Germinal center (tissue), 1 donor: Measurements from ENCODE around the gene BPIFB2.
"Not testable (repeated sequence)": the region's sequence is repeated elsewhere in the genome, so short reads cannot be mapped to it uniquely, and the experiment has no call there.

ENCODE experiments used
- DNase-seq: peaks from one replicate; pipeline ENCODE4 v3.0.0; 2012; ENCODE audit warnings: mixed read lengths, low spot score

Gene BPIFB2, protein sequence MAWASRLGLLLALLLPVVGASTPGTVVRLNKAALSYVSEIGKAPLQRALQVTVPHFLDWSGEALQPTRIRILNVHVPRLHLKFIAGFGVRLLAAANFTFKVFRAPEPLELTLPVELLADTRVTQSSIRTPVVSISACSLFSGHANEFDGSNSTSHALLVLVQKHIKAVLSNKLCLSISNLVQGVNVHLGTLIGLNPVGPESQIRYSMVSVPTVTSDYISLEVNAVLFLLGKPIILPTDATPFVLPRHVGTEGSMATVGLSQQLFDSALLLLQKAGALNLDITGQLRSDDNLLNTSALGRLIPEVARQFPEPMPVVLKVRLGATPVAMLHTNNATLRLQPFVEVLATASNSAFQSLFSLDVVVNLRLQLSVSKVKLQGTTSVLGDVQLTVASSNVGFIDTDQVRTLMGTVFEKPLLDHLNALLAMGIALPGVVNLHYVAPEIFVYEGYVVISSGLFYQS

DNA sequence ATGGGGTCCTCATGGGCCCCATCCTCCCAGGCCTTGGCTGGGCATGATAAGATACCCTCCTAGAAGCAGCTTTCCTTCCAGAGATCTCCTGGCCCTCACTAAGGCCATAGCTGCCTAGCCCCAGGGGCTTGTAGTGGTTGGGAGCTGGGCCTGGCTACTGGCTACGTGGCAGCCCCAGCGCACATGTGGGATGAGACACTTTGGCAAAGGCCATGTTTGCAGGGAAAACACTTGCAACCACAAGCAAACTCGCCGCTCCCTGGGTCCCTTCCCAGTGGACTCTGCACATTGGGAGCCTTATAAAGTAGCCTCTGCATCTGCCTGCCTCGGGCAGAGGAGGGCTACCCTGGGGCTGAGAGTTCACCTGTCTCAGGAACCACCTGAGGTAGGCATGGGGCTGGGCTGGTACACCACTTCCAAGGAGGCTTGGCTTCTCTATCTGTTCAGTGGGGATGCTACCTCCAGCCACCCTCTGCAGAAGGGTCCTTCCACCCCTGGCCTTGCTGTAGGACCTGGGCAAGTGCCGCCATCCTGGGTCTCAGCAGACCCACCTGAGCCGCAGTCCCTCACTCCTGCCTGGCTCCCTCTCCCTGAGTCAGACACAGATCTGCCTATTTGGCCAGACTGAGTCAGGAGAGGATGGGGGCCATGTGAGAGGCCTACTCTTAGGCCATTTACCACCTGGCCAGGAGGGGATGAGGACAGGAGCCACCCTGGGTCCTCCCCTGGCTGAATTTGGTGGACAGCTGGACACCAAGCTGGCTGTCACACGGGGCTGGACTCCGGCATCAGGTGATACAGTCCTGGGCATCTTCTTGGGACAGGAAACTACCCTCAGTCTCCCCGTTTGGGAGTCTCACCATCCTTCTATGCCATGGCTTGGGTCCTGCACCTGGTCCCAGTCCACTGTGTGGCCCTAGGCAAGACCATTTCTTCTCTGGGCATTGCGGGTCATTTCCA lies at the start of gene BPIFB2:
Gene BPIFB2, plus strand, starts transcription at position 329 of the 960 bp plus-strand sequence. CDS start 871 bp downstream, outside the sequence.
- DNase-seq, result no peak

DNA sequence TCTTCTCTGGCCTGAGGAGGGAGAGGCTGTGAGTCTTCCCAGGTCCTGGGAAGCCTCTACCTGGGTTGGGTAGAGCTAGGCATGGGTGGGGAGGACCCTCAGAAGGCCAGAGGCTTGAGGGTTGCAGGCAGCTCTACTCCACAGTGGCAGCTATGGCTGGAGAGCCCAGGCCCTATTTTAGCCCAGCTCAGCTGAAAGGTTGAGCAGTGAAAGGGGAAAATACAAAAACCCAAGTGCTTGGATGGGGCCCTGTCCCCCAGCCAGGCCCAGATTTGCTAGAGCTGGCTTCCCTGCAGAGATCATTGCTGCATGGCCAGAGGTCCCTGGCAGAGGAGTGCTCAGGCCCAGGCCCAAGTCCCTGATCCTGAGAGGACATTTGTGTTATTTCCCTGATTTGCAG lies 48.9 kb upstream of the BPIFB2 start:
- no peak for DNase-seq

DNA sequence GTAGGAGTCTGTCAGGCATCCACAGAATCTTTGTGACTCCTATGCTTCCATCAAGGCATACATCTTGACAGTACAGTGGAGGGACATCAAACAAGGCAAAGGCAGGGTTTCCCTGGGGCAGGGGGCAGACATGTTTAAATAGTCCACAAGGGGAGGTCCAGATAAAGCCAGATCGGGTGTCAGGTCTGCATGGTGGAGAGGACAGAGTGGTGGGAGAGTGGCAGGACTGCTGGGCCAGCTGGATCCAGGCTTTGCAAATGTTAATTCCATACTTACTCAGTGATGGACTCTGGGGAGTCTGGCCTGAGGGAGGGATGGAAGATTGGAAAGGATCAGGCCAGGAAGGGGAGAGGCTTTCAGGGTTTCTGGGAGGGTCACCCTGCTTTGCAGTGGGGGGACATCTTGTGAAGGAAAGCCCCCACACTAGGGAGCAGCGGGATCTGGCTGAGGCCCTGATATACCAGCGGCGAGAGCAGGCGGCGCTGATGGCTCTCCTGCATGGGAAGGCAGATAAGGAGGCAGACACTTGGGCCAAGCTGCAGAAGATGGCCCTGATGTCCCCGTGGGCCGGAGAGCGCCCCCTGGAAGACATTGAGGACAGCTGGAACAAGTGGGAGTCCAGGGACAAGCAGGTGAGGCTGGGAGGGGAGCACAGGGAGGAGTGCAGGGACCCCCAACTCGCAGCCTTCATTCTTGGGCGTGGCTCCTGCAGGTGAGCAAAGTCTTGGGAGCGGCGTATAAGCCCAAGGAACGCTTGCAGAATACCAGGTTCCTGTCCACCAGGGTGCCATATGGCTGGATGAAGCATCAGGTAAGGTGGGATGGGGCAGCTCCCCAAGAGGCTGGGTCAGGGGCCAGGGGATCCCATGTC lies 47.9 kb upstream of the BPIFB2 start:
- no peak for DNase-seq

DNA sequence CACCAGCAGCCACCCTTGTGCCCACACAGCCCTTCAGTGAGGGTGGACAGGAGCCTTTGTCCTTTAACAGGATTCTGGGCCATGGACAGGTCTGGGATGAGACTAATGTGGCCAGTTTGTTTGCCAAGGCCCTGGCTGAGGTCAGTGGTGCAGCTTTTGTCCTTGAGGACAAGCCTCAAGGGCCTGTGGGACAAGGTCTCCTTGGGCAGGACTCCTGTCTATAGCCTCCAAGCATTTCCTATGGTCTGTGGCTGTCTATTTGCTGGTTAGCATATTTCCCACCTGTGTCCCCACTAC lies 47.3 kb upstream of the BPIFB2 start:
- no peak for DNase-seq

DNA sequence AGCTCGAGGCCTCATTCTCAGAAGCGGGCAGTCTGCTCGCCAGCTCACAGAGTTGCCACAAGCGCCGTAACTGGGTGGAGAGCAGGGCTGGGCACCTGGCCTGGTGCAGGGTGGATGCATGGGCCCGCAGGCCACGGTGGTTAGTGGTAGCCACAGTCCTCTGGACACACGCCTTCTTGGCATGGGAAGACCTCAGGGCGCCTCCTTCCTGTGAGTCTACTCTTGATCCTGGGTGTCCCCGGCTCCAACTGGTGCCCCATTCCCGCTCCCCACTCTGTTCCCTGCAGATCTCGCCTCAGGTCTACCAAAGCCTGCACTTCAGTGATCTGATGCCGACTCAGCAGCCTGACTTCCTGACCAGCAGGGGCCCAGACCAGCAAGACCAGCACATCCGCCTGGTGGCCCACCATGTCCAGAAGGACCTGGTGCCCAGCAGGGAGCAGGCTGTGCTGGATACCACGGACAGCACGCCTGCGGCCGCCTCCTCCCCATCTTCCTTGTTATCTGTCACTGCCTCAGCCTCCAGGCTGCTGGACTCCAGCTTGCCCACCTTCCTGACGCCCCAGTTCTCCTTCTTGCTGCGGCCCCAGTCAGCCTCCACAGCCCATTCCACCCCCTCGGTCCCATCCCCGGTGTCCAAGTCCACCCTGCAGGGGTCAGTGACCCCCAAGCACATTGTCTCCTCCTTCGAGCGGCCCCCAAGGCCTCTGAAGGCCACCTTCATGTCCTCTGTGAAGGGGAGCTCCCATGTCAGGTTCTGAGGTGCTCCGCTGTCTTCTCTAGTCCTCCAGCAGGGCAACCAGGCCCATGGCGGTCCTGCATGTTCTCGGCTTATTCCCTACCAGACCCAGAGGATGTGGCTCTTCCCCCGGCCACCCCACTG lies 46.4 kb upstream of the BPIFB2 start:
- DNase-seq, result no peak

DNA sequence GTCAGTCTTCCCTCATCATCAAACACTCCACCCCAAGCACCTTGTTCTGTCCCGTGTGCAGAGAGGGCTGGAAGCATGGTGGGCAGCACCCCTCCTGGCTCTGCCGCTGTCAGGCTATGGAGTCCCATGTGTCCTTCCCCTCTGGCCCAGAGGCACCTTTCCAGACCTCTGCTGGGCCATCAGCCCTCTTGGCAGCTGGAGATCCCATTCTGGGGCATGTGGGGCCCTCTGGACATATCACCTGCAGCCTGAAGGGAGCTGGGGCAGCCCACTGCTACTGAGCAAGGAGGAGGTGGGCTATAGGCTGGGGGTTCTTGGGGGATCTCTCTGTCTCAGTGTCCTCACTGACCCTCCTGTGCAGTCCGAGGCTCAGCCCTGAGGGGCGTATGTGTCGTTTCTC lies 45.5 kb upstream of the BPIFB2 start:
- DNase-seq, result no peak

DNA sequence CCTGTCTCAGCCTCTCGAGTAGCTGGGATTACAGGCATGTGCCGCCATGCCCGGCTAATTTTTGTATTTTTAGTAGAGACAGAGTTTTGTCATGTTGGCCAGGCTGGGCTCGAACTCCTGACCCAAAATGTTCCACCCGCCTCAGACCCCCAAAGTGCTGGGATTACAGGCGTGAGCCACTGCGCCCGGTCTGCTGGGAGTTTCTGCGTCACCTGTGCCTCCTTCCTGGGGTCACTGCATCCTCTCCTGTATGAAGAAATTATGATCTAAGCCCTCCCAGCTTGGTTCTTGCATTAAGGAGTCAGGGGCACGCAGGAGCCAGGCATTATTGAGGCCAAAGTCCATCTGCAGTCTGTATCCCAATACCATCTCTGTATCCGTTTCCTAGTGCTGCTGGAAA lies 44.9 kb upstream of the BPIFB2 start:
- not testable (repeated sequence) for DNase-seq

DNA sequence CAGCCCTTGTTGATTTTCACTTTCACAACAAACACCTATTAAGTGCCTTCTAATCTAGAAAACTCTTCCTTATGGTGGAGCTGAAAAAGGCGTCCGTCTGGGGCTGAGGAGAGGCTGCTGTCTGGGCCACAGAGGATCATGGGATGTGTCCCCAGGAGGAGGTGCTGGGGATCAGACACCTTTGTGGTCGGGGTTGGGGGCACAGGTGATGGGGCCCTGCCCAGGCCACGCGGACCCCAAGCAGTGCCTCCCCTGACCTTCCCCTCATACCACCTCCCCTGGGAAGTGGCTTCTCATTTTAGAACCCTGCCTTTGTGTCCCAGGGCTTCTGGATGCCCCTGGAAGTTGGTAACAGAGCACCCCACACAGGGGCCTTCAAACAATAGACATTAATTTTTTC lies 44.3 kb upstream of the BPIFB2 start:
- no peak for DNase-seq

DNA sequence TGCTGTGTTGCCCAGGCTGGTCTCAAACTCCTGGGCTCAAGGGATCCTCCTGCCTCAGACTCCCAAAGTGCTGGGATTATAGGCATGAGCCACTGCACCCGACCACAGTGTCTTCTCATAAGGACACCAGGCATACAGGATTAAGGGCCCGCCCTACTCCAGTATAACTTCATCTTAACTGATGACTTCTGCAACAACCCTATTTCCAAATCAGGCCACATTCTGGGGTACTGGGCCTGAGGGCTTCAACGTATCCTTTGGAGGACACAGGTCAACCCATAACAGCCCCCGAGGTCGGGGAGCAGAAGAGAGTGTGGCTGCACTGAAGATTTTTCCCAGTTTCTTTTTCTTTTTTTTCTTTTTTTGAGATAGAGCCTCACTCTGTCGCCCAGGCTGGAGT lies 42.9 kb upstream of the BPIFB2 start:
- DNase-seq, result no peak

DNA sequence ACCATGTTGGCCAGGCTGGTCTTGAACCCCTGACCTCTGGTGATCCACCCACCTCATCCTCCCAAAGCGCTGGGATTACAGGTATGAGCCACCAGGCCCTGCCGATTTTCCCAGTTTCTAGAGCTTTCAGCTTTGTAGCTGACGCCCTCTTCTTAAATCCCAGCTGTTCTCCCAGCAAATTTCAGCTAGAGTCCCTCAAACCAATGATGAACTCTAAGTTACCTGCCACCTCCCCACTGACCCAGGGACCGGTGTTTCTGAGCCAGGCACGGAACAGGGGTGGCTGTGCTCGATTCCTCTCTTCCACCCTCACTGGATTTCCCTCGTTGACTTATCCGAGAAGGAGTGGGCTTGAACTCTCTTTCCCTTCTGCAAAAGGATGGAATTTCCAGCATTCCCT lies 42.4 kb upstream of the BPIFB2 start:
- no peak for DNase-seq

DNA sequence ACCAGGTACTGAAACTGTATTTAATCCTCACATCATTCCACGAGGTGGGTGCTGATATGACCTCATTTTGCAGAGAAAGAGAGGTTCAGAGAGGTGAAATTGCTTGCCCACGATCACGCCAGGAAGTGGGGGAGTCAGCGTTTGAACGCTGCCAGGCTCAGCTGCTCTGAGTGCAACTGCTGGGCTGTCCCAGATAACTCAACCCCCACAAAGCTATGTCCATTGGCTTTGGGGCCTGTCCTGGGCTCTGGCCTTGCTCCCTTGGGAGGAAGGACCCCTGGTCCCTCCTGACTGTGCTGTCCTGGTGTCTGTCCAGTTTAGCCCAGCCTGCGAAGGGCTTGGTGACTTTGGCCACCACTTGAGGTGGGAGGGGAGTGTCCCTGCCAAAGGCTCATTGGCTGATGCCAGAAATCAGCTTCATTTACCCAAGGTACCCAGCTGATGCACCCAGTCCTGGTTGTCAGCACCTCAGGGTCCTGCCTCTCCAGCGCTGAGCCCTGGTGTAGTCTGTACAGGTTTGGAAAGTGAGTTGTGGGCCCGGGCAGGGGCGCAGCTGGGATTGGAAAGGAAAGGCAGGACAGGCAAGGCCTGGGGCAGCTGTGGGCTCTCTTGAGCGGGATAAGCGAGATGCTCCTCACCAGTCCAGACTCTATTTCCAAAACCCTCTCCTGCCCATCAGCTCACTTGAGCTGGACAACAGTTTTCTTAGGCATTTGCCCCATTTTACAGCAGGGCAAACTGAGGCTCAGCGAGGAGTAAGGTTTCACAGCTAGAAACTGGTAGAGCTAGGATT lies 41.7 kb upstream of the BPIFB2 start:
- DNase-seq, result no peak

DNA sequence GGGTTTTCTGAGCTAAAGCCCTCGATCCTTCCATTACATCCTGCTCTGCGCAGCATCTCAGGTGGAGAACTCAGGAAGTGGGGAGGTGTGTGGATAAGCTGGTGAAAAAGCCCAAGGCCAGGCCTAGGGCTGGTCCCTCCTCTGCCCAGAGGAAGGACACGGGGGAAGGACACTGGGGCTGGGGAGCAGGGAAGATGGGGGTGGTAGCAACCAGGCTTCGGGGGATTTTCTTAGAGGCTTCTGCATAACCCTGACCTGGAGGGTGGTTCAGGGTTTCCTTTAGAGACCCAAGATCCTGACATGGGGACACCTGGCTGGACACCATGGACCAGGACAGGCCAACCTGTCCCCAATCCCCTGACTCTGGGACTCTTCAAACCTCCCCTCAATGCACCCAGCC lies 41.1 kb upstream of the BPIFB2 start:
- DNase-seq, result no peak

DNA sequence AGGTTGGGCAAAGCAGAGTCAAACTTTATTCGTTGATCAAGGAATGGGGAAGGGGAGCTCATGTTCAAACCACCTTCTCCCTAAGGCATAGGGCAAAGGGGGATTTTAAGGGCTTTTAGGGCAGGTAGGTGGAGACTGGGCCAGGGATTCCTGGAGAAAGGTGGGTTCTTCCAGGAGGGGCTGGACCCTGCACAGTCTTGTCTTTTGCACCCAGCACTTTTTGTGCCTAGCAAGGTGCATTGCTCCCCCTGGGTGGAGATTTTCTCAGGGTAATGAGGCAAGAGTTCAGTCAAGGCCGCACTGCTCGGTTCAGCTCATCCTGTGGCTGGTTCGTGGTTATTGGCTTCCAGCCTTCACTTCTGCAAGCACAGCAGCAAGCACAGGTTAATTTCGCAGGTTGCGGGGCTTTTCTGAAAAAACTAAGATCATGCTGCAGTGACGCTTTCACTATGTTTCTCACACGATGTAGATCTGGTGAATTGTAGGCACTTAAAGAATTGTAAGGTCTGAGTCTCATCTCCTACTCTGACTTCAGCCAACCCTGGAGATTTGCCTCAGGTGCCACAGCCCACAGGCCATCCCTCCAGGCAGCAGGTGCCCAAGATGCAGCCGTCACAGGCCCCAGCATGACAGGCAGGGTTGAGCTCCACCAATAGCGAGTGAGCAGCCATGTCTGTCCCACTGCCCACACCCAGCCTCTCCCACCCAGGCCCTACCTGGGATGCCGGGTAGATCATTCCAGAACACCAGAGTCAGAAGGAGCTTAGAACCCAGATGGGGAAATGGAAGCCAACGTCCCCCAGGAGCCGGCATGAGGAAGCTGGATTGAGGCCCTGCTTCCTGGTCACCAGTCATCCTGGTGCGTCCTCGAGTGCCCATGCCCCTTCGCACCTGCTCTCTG lies 40.4 kb upstream of the BPIFB2 start:
- DNase-seq, result no peak

DNA sequence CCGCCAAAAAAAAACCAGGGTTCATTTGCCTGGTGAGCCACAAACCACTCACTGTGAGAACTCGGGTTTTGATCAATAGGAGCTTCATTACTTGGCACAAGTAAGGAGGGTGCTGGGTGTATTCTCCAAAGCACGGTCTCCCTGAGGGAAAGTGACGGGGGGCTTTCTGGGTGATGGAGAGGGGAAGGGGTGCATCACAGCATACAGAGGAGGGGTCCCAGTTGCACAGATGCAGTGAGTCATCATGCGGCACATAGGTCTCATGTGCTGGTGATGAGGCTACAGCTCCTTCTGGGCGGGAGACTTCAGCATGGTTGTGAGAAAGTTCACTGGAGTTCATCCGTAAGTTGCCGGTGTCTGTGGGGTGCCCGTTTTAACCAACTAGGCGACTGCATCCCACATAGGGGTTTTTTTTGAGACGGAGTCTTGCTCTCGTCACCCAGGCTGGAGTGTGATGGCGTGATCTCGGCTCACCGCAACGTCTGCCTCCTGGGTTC lies 39.5 kb upstream of the BPIFB2 start:
- DNase-seq, result no peak

DNA sequence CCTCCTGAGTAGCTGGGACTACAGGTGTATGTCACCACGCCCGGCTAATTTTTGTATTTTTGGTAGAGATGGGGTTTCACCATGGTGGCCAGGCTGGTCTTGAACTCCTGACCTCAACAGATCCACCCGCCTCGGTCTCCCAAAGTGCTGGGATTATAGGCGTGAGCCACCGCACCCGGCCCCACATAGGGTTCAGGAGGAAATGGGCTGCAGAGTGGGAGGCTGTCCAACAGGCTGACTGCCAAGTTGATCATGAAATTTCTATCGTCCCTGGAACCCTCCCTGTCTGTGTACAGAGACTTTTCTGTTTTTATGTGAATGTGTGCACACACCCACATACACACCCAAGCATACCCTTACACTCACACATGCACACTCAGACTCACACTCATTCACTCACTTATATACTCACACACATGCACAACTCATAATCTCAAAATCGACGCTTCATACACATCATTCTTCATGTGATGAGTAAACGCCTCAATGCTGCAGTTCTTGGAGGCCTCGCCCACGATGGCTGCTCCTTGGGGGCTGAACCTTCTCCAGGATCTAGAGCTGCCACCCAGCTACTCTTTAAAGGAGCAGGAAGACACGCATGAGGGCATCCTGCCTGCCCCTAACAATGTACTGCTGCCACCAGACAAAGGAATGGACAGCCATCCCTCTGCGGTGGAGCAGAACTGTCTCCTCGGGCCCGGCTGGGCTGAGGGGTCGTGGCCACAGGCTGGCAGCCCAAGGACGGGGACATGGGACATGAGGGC lies 38.8 kb upstream of the BPIFB2 start:
- DNase-seq, result no peak

DNA sequence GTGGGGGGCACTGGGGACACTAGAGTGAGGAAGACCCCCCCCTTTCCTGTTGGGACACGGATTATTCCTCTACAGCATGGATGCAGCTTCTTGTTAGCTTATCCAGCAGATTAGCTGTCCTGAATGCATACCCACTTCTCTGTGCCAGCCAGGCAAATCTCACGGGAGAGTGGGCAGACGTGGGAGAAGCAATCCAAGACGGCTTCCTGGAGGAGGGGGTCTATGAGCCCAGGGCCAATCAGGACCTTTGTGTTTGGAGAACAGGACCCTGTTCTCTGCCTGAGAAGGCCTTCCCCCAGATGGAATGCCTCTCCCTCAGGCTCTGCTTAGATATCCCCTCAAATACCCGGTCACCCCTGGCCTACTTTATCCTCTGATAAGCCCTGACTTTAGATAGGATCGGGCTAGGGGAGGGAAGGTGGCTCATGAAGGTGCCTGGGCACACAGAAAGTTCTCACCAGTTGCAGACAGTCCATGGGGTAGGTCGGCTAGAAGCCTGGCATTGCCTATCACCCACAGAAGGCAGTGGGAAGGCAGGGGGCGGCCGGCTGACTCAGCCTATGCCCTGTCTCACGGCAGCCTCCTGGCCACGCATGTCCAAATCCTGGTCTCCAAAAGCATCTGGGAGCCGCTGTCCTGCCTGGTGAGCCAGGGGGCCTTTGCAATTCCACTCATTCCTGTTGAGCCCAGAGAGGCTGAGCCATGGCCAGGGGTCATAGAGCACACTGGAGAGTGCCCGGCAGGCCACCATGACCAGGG lies 38.0 kb upstream of the BPIFB2 start:
- DNase-seq, result no peak

DNA sequence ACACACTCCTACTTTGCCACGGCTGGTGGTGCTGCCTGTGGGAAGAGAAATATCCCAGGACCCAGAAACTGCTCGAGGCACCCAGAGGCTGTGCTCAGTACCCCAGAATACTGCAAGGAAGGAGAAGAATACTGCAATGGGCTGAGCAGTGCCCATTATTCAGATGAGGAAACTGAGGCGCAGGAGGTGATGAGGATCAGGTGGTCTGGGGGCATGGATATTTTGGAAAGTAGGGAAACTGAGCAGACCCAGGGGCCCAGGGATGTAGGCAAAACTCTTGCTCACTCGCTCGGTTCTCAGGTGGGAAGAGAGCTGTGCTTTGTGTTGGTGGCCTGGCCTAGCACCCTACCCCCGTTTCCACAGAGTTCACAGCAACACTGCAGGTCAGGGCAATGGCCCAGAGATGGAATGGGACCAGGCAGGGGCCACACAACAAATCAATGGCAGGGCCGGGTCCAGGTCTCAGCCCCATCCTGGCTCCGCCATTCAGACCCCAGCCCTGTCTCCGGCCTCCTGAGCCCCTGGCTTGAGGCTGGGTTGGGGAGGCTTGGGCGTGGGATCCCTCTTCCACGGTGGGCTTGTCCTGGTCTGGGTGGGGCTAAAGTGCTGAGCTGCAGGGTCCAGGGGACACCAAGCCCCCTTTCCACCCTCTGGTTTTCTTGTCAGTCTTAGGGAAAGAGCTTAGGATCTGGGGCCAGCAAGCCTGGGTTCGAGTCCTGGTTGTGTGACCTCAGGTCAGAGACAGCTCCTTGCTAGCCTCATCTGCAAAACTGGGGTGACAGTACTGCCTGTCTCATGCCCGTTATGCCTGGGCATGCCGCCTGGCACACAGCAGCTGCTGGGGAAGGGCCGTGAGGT lies 37.2 kb upstream of the BPIFB2 start:
- no peak for DNase-seq
